Thoracic aorta (tissue), 2 donors: ENCODE results near the gene PELO. TPM values are rescaled to one million over a fixed set of nuclear protein-coding genes. Genes with fewer than 3 reads are reported as not detected.

Experiments
- ATAC-seq: fragments of 150-250 bp; one replicate; pipeline ENCODE4 v1.8.0; 2017; ENCODE audit warnings: low read depth; ENCODE audit not compliant: insufficient number of reproducible peaks, low FRiP score
- DNase-seq: peaks from one replicate; pipeline ENCODE4 v3.0.0-alpha.2; 2020; ENCODE audit warnings: low spot score
- H3K27ac ChIP-seq, 2 donors: fragments of 200-600 bp; sonication (generic); 1 replicate in 1 of 2; 2 replicates in 1 of 2; pipeline ENCODE4 v1.5.1; 2016; ENCODE audit warnings: mild to moderate bottlenecking in 2 of 2, moderate library complexity in 2 of 2
- H3K27me3 ChIP-seq: fragments of 200-600 bp; sonication (generic); replicated peaks from 2 replicates; pipeline ENCODE4 v1.6.0; 2016; ENCODE audit warnings: mild to moderate bottlenecking; ENCODE audit not compliant: insufficient read depth
- H3K36me3 ChIP-seq: fragments of 200-600 bp; sonication (generic); one replicate; pipeline ENCODE4 v1.5.1; 2016
- H3K4me1 ChIP-seq, 2 donors: fragments of 200-600 bp; sonication (generic); 1 replicate in 1 of 2; 2 replicates in 1 of 2; pipeline versions ENCODE4 v1.5.1 to v1.6.0; 2016; ENCODE audit warnings: low read depth in 2 of 2, mild to moderate bottlenecking in 1 of 2; ENCODE audit not compliant: control insufficient read depth in 1 of 2
- H3K4me3 ChIP-seq: fragments of 200-600 bp; sonication (generic); 2 replicates; pipeline ENCODE4 v1.5.1; 2016; ENCODE audit warnings: mild to moderate bottlenecking
- H3K9me3 ChIP-seq: fragments of 200-600 bp; sonication (generic); 2 replicates; pipeline ENCODE4 v1.5.1; 2016
- total RNA-seq, 2 donors: library from RNA; depleted of rRNA; stranded (reverse); fragments of >200 nt; gene quantifications; one replicate each; pipeline versions ENCODE4 v1.1.0 to v1.2.3, GENCODE V29; 2016
- TF ChIP-seq, protein P1 (sequence below): fragments of 200-600 bp; sonication (generic); IDR thresholded peaks from one replicate; pipeline ENCODE4 v1.5.1; 2019; ENCODE audit warnings: antibody characterized with exemption

PELO gene
- total RNA-seq, 2 donors from 2014 or later, result 28.8 to 44.7 TPM

DNA sequence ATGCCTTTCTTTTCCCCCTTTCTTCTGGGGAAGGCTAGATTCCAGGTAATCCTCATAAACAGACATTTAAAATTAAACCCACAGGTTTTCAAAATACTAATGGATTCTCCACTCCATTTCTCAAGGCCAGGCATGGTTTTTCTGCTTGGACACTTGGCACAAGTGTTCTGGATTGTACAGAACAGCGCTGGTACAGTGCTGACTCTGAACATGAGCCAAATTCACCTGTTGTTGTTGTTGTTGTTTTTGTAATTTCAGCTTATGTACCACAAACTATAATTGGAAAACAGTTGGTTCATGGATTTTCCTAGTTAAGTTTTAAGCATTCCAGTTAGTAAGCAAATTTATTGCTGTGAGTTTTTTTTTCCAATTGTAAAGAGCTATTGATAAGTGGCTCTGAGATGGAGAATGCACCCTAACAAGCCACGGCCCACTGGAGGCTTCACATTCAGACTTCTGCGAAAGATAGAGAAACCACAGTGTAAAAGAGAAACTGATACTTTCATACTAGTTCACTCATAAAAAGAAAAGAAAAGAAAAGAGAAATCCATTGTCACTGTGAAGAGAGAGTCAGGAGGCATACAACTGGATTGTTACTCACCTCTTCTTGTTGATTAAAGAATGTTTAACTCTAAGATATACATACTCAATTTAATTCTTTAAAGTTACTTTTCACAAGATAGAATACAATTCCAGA lies 16.2 kb upstream of the PELO start:
- DNase-seq (no peak), ATAC-seq (no peak)
- H3K4me3 ChIP-seq, result no peak overlapping the region
- no peaks in the 10 kb centered on the region for H3K36me3 ChIP-seq
- TF ChIP-seq, protein P1, sequence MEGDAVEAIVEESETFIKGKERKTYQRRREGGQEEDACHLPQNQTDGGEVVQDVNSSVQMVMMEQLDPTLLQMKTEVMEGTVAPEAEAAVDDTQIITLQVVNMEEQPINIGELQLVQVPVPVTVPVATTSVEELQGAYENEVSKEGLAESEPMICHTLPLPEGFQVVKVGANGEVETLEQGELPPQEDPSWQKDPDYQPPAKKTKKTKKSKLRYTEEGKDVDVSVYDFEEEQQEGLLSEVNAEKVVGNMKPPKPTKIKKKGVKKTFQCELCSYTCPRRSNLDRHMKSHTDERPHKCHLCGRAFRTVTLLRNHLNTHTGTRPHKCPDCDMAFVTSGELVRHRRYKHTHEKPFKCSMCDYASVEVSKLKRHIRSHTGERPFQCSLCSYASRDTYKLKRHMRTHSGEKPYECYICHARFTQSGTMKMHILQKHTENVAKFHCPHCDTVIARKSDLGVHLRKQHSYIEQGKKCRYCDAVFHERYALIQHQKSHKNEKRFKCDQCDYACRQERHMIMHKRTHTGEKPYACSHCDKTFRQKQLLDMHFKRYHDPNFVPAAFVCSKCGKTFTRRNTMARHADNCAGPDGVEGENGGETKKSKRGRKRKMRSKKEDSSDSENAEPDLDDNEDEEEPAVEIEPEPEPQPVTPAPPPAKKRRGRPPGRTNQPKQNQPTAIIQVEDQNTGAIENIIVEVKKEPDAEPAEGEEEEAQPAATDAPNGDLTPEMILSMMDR, result no peak
- no peak overlapping the region for H3K27ac ChIP-seq
- no peaks in the 10 kb centered on the region for H3K27me3 ChIP-seq
- H3K4me1 ChIP-seq, result peaks cover 0 to 11% of the 10 kb centered on the region in 2 donors
- no peaks in the 10 kb centered on the region for H3K9me3 ChIP-seq

DNA sequence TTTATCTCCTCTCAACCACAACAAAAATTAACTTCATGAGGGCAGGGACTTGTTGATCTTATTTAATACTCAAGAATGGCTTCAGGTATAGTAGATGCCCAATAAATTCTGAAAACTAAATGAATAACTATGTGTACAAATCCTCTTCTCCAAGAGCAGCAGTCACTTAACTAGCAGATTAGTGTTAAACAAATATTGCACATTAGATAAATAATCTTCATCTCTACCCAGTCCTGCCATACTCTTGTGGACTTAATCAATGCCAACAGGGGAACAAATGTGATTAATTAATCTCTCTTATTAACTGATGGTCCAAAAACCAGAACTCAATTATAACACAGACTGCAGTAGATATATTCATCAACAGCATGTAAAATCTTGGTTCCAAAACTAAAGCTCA lies 15.0 kb upstream of the PELO start:
- TF ChIP-seq, protein P1, result no peak
- H3K36me3 ChIP-seq, result no peaks in the 10 kb centered on the region
- H3K4me3 ChIP-seq, result no peak overlapping the region
- DNase-seq (no peak), ATAC-seq (no peak)
- no peaks in the 10 kb centered on the region for H3K27me3 ChIP-seq
- no peak overlapping the region for H3K27ac ChIP-seq
- H3K4me1 ChIP-seq, result peaks cover 0 to 5% of the 10 kb centered on the region in 2 donors
- no peaks in the 10 kb centered on the region for H3K9me3 ChIP-seq

DNA sequence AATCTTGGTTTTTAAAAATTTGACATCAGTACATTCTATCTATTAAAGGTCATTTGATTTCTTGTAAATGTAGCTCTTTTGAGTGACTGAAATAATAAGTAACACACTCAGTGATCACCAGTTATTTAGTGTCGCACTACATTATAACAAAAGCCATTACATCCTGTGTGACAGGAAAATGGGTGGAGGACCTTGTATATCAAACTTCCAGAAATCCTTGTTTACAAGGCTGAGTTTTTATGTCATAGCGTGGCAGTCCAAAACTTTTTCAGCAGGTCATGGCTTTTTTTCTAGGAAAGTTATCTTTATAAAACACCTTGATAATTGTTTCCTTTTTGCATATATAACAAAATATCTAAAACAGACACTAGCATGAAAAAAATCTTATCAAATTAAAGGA lies 14.4 kb upstream of the PELO start:
- Histone ChIP-seq H3K36me3 (no peaks in the 10 kb centered on the region), H3K4me1 (no peaks in the 10 kb centered on the region), H3K4me3 (no peak overlapping the region), H3K27me3 (no peaks in the 10 kb centered on the region), H3K27ac (no peak overlapping the region), H3K9me3 (no peaks in the 10 kb centered on the region)
- TF ChIP-seq, protein P1, result no peak
- no peak for ATAC-seq
- no peak for DNase-seq

DNA sequence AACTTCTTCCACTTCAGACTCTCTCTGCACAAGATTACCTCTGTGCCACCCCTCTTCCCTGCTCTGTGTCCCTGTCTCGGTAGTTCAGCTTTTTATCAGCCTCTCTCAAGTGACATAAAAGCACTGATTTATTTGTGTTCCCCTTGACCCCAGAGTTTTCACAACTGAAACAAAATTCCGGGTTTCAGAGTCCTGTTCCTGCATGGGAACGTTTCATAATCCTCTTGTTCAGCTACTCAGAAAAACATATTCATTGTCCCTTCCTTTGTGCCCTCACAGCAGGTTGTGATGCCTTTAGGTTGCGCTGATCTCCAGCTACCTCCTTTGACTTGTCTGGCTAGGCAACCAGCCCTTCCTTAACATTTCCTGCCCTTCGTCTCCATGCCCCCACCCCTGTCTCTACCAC lies 13.7 kb upstream of the PELO start:
- H3K9me3 ChIP-seq, result no peaks in the 10 kb centered on the region
- ATAC-seq, result no peak
- no peaks in the 10 kb centered on the region for H3K27me3 ChIP-seq
- TF ChIP-seq, protein P1, result no peak
- no peaks in the 10 kb centered on the region for H3K4me1 ChIP-seq
- no peaks in the 10 kb centered on the region for H3K36me3 ChIP-seq
- H3K4me3 ChIP-seq, result no peak overlapping the region
- H3K27ac ChIP-seq, result no peak overlapping the region
- DNase-seq, result no peak

DNA sequence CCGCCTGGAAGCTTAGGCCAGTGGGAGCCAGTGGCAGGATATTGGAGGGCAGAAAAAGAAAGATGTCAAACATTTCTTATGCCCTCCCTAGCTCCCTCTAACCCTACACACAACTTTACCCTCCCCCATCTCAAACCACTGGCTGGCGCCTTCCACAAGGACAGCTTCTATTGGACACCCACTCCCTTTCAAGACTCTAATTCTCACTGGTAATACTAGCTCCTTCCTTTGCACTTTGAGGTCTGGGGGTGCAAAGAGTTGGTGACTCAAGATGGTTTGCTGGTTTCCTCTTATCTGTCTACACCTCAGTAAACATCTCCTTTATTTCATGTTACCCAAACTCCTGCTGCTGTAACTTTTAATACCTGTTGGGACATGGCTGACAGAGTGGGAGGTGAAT lies 11.6 kb upstream of the PELO start:
- H3K9me3 ChIP-seq, result no peaks in the 10 kb centered on the region
- no peak overlapping the region for H3K4me3 ChIP-seq
- H3K4me1 ChIP-seq, result no peaks in the 10 kb centered on the region
- no peaks in the 10 kb centered on the region for H3K27me3 ChIP-seq
- no peak overlapping the region for H3K27ac ChIP-seq
- TF ChIP-seq, protein P1, result no peak
- no peaks in the 10 kb centered on the region for H3K36me3 ChIP-seq
- ATAC-seq (no peak), DNase-seq (no peak)
